DOHH2 (cell line): ENCODE results near the gene TIMMDC1.
"Not testable (repeated sequence)": the region's sequence is repeated elsewhere in the genome, so short reads cannot be mapped to it uniquely, and the experiment has no call there.

Experiments
- H3F3A ChIP-seq: fragments of 200-600 bp; sonication (generic), shearing (Covaris generic); 2 replicates; pipeline ENCODE4 v1.6.0; 2016; ENCODE audit warnings: antibody characterized with exemption, mild to moderate bottlenecking; ENCODE audit not compliant: control insufficient read depth, insufficient read depth
- H3K27ac ChIP-seq: fragments of 200-600 bp; sonication (generic); 2 replicates; pipeline ENCODE4 v1.5.1; 2014; ENCODE audit warnings: low read depth, mild to moderate bottlenecking, low read length, moderate library complexity
- H3K27me3 ChIP-seq: fragments of 200-600 bp; sonication (generic); 2 replicates; pipeline ENCODE4 v1.6.1; 2014; ENCODE audit warnings: mild to moderate bottlenecking, low read length, mixed read lengths; ENCODE audit not compliant: control insufficient read depth
- H3K36me3 ChIP-seq: fragments of 200-600 bp; sonication (generic); 2 replicates; pipeline ENCODE4 v1.6.1; 2014; ENCODE audit warnings: mild to moderate bottlenecking, low read length, moderate library complexity, mixed read lengths; ENCODE audit not compliant: control insufficient read depth
- H3K4me1 ChIP-seq: fragments of 200-600 bp; sonication (generic); 2 replicates; pipeline ENCODE4 v1.6.1; 2014; ENCODE audit warnings: mild to moderate bottlenecking, low read length, mixed read lengths; ENCODE audit not compliant: control insufficient read depth
- H3K4me2 ChIP-seq: fragments of 200-600 bp; sonication (generic); 2 replicates; pipeline ENCODE4 v1.6.0; 2014; ENCODE audit warnings: mild to moderate bottlenecking, low read length, moderate library complexity
- H3K4me3 ChIP-seq: fragments of 200-600 bp; sonication (generic); 2 replicates; pipeline ENCODE4 v1.5.1; 2014; ENCODE audit warnings: mild to moderate bottlenecking, low read length, mixed read lengths
- H3K79me2 ChIP-seq: fragments of 200-600 bp; sonication (generic); 2 replicates; pipeline ENCODE4 v1.6.1; 2014; ENCODE audit warnings: mild to moderate bottlenecking, low read length, mixed read lengths; ENCODE audit not compliant: control insufficient read depth
- H3K9me2 ChIP-seq: fragments of 200-600 bp; sonication (generic); replicated peaks from 2 replicates; pipeline ENCODE4 v1.6.1; 2014; ENCODE audit warnings: mild to moderate bottlenecking, low read length, mixed read lengths; ENCODE audit not compliant: control insufficient read depth
- H3K9me3 ChIP-seq: fragments of 200-600 bp; sonication (generic); 2 replicates; pipeline ENCODE4 v1.6.1; 2014; ENCODE audit warnings: antibody characterized with exemption, low read length, mixed read lengths; ENCODE audit not compliant: control insufficient read depth, insufficient read depth
- H4K20me1 ChIP-seq: fragments of 200-600 bp; sonication (generic); 2 replicates; pipeline ENCODE4 v1.6.0; 2014; ENCODE audit warnings: low read depth, mild to moderate bottlenecking, antibody characterized with exemption, low read length, moderate library complexity; ENCODE audit not compliant: control insufficient read depth, insufficient read depth
- EZH2phosphoT487 ChIP-seq: fragments of 200-600 bp; sonication (generic); IDR thresholded peaks from 2 replicates; pipeline ENCODE4 v1.6.1; 2017; ENCODE audit warnings: borderline replicate concordance, mild to moderate bottlenecking, antibody characterized with exemption, low read length, moderate library complexity, mixed read lengths
- TF ChIP-seq, protein P1 (sequence below): fragments of 200-600 bp; sonication (generic); IDR thresholded peaks from one replicate; pipeline ENCODE4 v1.5.1; 2014; ENCODE audit warnings: antibody characterized with exemption, mild to moderate bottlenecking, low read depth, low read length; ENCODE audit not compliant: poor library complexity, severe bottlenecking

TIMMDC1 gene

DNA sequence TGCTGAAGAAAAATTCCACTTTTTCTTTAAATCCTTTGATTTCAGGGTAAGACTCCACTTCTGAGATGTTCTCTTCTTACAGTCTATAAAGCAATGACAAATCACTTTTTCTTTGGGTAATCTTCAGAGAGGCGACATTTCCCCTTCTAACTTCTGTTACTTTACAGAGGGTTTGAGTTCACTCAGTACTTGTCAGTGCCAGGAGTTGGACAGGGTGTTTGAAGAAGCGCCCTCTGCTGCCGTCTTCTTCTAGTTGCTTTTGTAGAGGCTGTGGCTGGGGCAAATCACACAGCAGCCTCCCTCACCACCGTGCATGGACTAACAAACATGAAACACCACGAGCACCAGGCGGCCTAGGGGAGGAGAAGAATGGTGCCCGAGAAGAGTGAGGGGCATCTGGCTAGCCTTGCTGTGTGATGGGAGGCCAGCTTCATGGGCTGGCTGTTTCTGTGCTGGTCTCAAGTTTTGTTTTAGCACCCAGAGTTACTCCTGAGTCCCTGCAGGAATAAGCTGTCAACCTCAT is 61.2 kb downstream of the TIMMDC1 start, which contains the start of gene CD80:
TSS of gene CD80 (minus strand) at position 174 of the 523 bp plus-strand sequence. CDS start 1,886 bp downstream, outside the sequence.
- H3K4me3 ChIP-seq: peak within 1 kb of the TSS; percentile 77

DNA sequence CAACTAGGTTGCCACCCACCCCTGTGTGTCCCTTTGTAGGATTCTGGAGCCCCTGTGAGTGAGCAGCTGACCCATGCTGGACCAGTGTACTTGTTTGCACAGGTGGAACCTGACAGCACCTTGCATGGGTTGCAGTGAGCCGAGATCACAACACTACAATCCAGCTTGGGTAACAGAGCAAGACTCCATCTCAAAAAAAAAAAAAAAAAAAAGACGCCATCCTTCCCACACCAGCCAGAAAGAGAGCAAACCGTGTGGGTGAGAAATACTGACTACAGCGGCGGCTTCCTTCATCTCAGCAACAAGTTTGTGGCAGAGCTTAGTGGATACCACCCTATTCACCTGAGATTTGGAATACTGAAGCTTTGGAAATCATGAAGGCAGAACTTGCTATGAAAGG is 61.8 kb downstream of the TIMMDC1 start:
- Histone ChIP-seq H3K9me3 (no peaks in the 10 kb centered on the region), H3K4me1 (peaks cover 55% of the 10 kb centered on the region), H3K79me2 (peaks cover 9% of the 10 kb centered on the region), H3K4me3 (peak overlapping the region; percentile 77; the same call in 1 of the 2 replicates), H3F3A (no peaks in the 10 kb centered on the region), H3K9me2 (no peaks in the 10 kb centered on the region), H3K36me3 (peaks cover 22% of the 10 kb centered on the region), H3K27ac (no peak overlapping the region), H3K27me3 (no peaks in the 10 kb centered on the region), H4K20me1 (no peaks in the 10 kb centered on the region), H3K4me2 (peak overlapping the region; percentile 76)
- TF ChIP-seq EZH2phosphoT487: no peak
- TF ChIP-seq, protein P1, sequence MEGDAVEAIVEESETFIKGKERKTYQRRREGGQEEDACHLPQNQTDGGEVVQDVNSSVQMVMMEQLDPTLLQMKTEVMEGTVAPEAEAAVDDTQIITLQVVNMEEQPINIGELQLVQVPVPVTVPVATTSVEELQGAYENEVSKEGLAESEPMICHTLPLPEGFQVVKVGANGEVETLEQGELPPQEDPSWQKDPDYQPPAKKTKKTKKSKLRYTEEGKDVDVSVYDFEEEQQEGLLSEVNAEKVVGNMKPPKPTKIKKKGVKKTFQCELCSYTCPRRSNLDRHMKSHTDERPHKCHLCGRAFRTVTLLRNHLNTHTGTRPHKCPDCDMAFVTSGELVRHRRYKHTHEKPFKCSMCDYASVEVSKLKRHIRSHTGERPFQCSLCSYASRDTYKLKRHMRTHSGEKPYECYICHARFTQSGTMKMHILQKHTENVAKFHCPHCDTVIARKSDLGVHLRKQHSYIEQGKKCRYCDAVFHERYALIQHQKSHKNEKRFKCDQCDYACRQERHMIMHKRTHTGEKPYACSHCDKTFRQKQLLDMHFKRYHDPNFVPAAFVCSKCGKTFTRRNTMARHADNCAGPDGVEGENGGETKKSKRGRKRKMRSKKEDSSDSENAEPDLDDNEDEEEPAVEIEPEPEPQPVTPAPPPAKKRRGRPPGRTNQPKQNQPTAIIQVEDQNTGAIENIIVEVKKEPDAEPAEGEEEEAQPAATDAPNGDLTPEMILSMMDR: no peak

More for the DNA sequence above, 61.2 kb downstream of the TIMMDC1 start, which contains the start of gene CD80:
- Histone ChIP-seq H3K36me3 (peaks cover 22% of the 10 kb centered on the region), H3K27ac (peak within 1 kb of the TSS; percentile 34), H3F3A (no peaks in the 10 kb centered on the region), H3K9me3 (no peaks in the 10 kb centered on the region), H3K4me2 (peak within 1 kb of the TSS; percentile 76), H3K79me2 (peaks cover 9% of the 10 kb centered on the region), H3K9me2 (no peaks in the 10 kb centered on the region), H3K4me1 (peaks cover 62% of the 10 kb centered on the region), H3K27me3 (no peaks in the 10 kb centered on the region), H4K20me1 (no peaks in the 10 kb centered on the region)
- no peak for TF ChIP-seq EZH2phosphoT487
- TF ChIP-seq, protein P1: peak; percentile 68

DNA sequence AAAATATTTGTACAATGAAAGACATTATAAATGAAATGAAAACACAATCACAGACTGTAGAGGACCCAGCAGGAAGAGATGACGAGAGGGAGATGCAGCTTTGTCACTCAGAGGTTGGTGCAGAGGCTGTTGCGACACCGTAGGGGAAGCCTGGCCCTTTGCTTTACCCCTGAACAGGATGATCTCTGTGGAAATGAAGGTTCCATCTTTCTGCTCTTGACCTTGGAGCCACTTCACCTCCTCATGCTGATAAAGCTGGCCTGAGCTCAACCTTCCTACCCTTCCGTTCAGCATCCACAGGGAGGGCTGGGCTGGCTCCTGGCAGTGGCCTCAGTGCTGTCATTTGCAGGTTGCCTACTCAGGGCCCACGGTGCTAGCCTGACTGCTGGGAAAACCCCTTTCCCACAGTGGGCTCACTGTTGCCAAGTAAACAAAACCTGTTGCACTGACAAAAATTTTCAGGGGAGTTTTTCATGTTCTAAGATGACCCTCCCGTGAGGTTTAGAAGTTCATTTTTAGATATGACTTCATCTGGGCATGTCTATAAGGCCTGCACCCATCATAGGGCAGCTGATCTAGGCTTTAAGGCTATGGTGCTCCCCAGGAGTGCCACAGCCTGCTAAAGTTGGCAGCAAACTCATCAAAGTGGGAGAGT is 64.1 kb downstream of the TIMMDC1 start:
- Histone ChIP-seq H3K4me1 (peaks cover 33% of the 10 kb centered on the region), H3K9me2 (no peaks in the 10 kb centered on the region), H3K4me2 (no peak overlapping the region), H3F3A (no peaks in the 10 kb centered on the region), H3K9me3 (no peaks in the 10 kb centered on the region), H3K4me3 (no peak overlapping the region), H3K27ac (no peak overlapping the region), H4K20me1 (no peaks in the 10 kb centered on the region), H3K27me3 (no peaks in the 10 kb centered on the region), H3K79me2 (peaks cover 6% of the 10 kb centered on the region), H3K36me3 (peaks cover 4% of the 10 kb centered on the region)
- TF ChIP-seq, protein P1: no peak
- TF ChIP-seq EZH2phosphoT487: no peak

GRCh38 chr3:119563334-119563733 is 65.0 kb downstream of the TIMMDC1 start:
- H3K4me2 ChIP-seq, H4K20me1 ChIP-seq, H3K27ac ChIP-seq, H3K9me2 ChIP-seq, H3F3A ChIP-seq, H3K4me3 ChIP-seq, H3K79me2 ChIP-seq, H3K27me3 ChIP-seq, H3K9me3 ChIP-seq, H3K36me3 ChIP-seq: not testable (repeated sequence)
- peaks cover 24% of the 10 kb centered on the region for H3K4me1 ChIP-seq
